OCI-LY1 (cell line): ENCODE measurements around the gene FAF1.

Experiments used
- EZH2 ChIP-seq: fragments of 200-600 bp; sonication (generic), shearing (Covaris generic); IDR thresholded peaks from 2 replicates; pipeline ENCODE4 v1.8.0; 2017; ENCODE audit warnings: borderline replicate concordance, mixed run types, mild to moderate bottlenecking, antibody characterized with exemption, low read length, moderate library complexity, mixed read lengths
- TF ChIP-seq, protein P1 (sequence below): fragments of 200-600 bp; sonication (generic), shearing (Covaris generic); IDR thresholded peaks from 2 replicates; pipeline ENCODE4 v1.5.1; 2017; ENCODE audit warnings: mild to moderate bottlenecking, antibody characterized with exemption, low read length, moderate library complexity, mixed read lengths

GRCh38 chr1:50966991-50967390, 6.9 kb upstream of the FAF1 start:
- TF ChIP-seq, protein P1, sequence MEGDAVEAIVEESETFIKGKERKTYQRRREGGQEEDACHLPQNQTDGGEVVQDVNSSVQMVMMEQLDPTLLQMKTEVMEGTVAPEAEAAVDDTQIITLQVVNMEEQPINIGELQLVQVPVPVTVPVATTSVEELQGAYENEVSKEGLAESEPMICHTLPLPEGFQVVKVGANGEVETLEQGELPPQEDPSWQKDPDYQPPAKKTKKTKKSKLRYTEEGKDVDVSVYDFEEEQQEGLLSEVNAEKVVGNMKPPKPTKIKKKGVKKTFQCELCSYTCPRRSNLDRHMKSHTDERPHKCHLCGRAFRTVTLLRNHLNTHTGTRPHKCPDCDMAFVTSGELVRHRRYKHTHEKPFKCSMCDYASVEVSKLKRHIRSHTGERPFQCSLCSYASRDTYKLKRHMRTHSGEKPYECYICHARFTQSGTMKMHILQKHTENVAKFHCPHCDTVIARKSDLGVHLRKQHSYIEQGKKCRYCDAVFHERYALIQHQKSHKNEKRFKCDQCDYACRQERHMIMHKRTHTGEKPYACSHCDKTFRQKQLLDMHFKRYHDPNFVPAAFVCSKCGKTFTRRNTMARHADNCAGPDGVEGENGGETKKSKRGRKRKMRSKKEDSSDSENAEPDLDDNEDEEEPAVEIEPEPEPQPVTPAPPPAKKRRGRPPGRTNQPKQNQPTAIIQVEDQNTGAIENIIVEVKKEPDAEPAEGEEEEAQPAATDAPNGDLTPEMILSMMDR, result no peak
- TF ChIP-seq EZH2, result no peak
